ENCODE data around the gene PXDN. TPM values are rescaled to one million over a fixed set of nuclear protein-coding genes. Genes with fewer than 3 reads are reported as not detected.

The PXDN gene
- total RNA-seq, 1 experiment from 2014 or later: 146 TPM

GRCh38 chr2:1613731-1614354 is 130.5 kb downstream of the PXDN start:
- H3K4me1 Mint-ChIP-seq: peaks cover 54% of the 10 kb centered on the region
- no peaks in the 10 kb centered on the region for H3K27me3 Mint-ChIP-seq (ENCODE audit: low read depth)
- H3K36me3 Mint-ChIP-seq: peaks cover 43% of the 10 kb centered on the region
- H3K9me3 Mint-ChIP-seq: no peaks in the 10 kb centered on the region
- ChIA-PET POLR2A (interaction anchor here (2.1 kb wide), 1 partner anchor 11 kb away, joined by 12 read pairs; no protein-coding TSS in a partner anchor), CTCF (interaction anchor here (1.0 to 1.1 kb wide), 3 partner anchors 12 to 156 kb away, joined by 3 to 7 read pairs (median 3); no protein-coding TSS in a partner anchor)
- H3K4me3 Mint-ChIP-seq: no peak overlapping the region
- H3K27ac Mint-ChIP-seq: peak overlapping the region; percentile 57; the same call in 1 of the 2 replicates
- ATAC-seq (peak; percentile 47), DNase-seq (ENCODE audit: low spot score) (no peak)
- no peak for TF ChIP-seq ZNF232 (CRISPR knock-in tag; IDR thresholded peaks at IDR 0.05)
- TF ChIP-seq ZNF396 (CRISPR knock-in tag; IDR thresholded peaks at IDR 0.05; ENCODE audit: borderline replicate concordance): no peak
- no peak for TF ChIP-seq GTF2I (CRISPR knock-in tag; conservative IDR thresholded peaks at IDR 0.05)
- TF ChIP-seq PRDM15 (CRISPR knock-in tag; IDR thresholded peaks at IDR 0.05): no peak
- TF ChIP-seq FOXP4 (CRISPR knock-in tag; IDR thresholded peaks at IDR 0.05): no peak
- TF ChIP-seq AFF4 (CRISPR knock-in tag; IDR thresholded peaks at IDR 0.05; ENCODE audit: borderline replicate concordance): no peak
- no peak for TF ChIP-seq ZNF416 (CRISPR knock-in tag; IDR thresholded peaks at IDR 0.05)
- TF ChIP-seq SMAD3 (CRISPR knock-in tag; IDR thresholded peaks at IDR 0.05; ENCODE audit: borderline replicate concordance): no peak
- no peak for TF ChIP-seq JUN (CRISPR knock-in tag; IDR thresholded peaks at IDR 0.05)
- TF ChIP-seq USF1 (CRISPR knock-in tag; IDR thresholded peaks at IDR 0.05): no peak
- TF ChIP-seq MAX (CRISPR knock-in tag; IDR thresholded peaks at IDR 0.05): no peak

- CTCF ChIA-PET: interaction anchor here (1.1 kb wide), 2 partner anchors 12 kb away, joined by 3 to 7 read pairs; no protein-coding TSS in a partner anchor
- Mint-ChIP-seq H3K36me3 (peaks cover 43% of the 10 kb centered on the region), H3K27me3 (ENCODE audit: low read depth) (no peaks in the 10 kb centered on the region), H3K4me1 (peaks cover 46% of the 10 kb centered on the region), H3K4me3 (no peak overlapping the region), H3K27ac (no peak overlapping the region), H3K9me3 (no peaks in the 10 kb centered on the region)
- DNase-seq (ENCODE audit: low spot score) (no peak), ATAC-seq (no peak)
- POLR2A ChIA-PET: interaction anchor here (2.1 kb wide), 1 partner anchor 12 kb away, joined by 12 read pairs; no protein-coding TSS in a partner anchor
- no peak for TF ChIP-seq EMX1 (CRISPR knock-in tag; IDR thresholded peaks at IDR 0.05)
- TF ChIP-seq ZNF121 (CRISPR knock-in tag; IDR thresholded peaks at IDR 0.05): no peak
- TF ChIP-seq IRF1 (CRISPR knock-in tag; IDR thresholded peaks at IDR 0.05): no peak
- no peak for TF ChIP-seq NFATC4 (CRISPR knock-in tag; IDR thresholded peaks at IDR 0.05)
- no peak for TF ChIP-seq ZBTB21 (CRISPR knock-in tag; IDR thresholded peaks at IDR 0.05; ENCODE audit: borderline replicate concordance)
- no peak for TF ChIP-seq TEAD4 (CRISPR knock-in tag; IDR thresholded peaks at IDR 0.05)
- no peak for TF ChIP-seq FOXP1 (CRISPR knock-in tag; IDR thresholded peaks at IDR 0.05; ENCODE audit: borderline replicate concordance)
- TF ChIP-seq TCF7 (CRISPR knock-in tag; IDR thresholded peaks at IDR 0.05; ENCODE audit: low read depth): no peak
- TF ChIP-seq RORB (CRISPR knock-in tag; IDR thresholded peaks at IDR 0.05): no peak
- TF ChIP-seq ERG (CRISPR knock-in tag; IDR thresholded peaks at IDR 0.05): no peak
- TF ChIP-seq ELF4 (CRISPR knock-in tag; IDR thresholded peaks at IDR 0.05; ENCODE audit: low read depth): no peak
- TF ChIP-seq FOXJ3 (CRISPR knock-in tag; IDR thresholded peaks at IDR 0.05; ENCODE audit: borderline replicate concordance): no peak
- TF ChIP-seq MYBL2 (CRISPR knock-in tag; IDR thresholded peaks at IDR 0.05): no peak
Observed at GRCh38 chr2:1613078-1613445, 131.3 kb downstream of the PXDN start.
